DMS153 treated with DMSO at 0.1 percent for 48 hours (cell line): ENCODE data around the gene PSPN.
"Not testable (repeated sequence)": the region's sequence is repeated elsewhere in the genome, so short reads cannot be mapped to it uniquely, and the experiment has no call there.

ENCODE experiments used
- DNase-seq: peaks from one replicate; lab custom pipeline; 2025; ENCODE audit not compliant: unreplicated experiment; lab: John Stamatoyannopoulos, UW

PSPN gene

DNA sequence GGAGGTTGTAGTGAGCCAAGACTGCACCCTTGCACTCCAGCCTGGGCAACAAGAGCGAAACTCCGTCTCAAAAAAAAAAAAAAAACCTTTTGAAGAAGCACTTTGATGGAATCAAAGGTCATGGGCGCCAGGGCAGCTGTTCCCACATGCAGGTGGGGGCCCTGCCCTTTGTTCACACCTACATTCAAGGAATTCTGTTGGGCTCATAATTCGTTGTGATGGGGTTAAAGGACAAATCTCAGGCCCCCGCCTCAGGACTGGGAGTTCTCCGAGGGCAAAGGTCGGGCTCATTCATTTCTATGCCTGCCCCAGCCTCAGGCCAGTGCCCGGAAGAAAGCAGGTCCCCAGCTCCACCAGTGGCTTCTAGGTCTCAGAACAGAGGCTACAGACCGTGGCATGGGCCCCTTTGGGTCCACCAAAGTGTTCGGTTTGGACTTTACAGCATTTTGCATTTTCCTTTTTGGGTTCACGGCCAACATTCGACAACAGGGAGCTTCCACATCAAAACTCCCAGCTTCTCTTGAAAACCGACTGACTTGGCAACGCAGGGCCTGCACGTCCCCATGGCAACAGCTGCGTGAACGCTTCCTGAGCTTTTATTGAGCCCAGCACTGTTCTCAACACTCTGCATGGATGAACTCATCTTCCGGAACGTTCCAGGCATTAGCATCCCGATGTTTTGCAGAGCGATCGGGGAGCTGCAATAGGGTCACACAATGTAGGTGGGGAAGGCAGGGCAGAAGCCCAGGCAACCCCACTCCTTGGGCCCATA lies 27.3 kb upstream of the PSPN start:
- no peak for DNase-seq

DNA sequence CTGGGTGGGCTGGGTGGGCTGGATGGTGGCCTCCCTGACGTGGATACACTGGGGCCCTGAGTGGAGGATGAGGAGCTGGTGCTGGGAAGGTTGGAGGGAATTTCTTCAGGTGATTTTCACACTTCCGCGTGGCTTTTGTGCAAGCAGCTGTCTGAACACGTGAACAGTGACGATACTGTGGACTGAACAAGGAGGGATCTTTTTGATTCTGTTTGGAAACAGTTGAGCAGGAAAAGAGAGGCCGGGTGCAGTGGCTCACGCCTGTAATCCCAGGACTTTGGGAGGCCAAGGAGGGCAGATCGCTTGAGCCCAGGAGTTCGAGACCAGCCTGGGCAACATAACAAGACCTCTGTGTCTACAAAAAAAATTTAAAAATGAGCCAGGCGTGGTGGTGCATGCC lies 26.3 kb upstream of the PSPN start:
- DNase-seq: no peak

- not testable (repeated sequence) for DNase-seq
Observed at GRCh38 chr19:6400062-6400944, 24.6 kb upstream of the PSPN start.

- DNase-seq: no peak
Observed at GRCh38 chr19:6396305-6396704, 20.6 kb upstream of the PSPN start.

GRCh38 chr19:6394831-6395230 lies 19.1 kb upstream of the PSPN start:
- DNase-seq: no peak

GRCh38 chr19:6393983-6394412 lies 18.3 kb upstream of the PSPN start:
- no peak for DNase-seq

DNA sequence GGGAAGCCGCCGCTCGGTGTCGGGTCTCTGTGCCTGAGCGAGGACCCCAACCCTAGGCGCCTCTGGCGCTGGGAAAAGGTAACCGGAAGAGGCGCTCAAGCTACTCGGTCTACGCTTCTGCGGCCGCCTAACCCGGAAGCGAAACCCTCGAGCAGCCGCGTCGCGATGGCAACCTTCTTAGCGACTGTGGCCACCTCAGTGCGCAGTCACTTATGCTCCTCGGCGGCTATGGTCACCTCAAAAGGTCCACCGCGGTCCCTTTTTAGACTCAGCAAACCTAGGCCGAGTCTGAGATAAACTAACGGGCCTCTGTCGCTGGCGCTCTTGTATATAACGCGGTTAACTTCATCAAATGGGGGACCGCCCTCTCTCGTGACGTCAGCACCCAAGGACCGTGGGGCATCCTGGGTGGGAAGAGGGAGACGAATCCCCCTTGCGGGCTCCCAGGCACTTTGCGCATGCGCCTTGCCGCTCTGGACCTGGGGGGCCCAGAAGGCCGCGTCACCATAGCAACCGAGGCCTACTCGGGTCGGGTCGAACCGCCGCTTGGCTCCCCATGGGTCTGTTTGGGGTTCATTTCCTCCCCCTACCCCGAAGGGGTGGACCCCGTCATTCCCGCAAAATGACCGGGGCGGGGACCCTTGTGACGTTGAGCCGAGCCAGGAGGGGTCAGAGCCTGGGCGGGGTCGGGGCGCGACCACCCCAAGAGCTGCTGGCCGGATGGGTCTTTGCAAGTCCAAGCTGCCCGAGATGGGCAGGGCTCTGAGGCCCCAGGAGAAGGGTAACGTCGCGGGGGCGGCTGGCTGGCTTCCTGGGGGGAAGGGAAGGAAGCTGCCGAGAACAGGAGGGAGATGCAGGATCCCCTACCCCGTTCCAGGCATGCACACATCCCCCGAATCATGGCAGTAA lies 17.6 kb upstream of the PSPN start, which contains the start of gene GTF2F1:
TSS of gene GTF2F1 (minus strand) at position 91 of the 909 bp plus-strand sequence. CDS start 169 bp downstream, outside the sequence.
- peak; percentile 88 for DNase-seq

DNA sequence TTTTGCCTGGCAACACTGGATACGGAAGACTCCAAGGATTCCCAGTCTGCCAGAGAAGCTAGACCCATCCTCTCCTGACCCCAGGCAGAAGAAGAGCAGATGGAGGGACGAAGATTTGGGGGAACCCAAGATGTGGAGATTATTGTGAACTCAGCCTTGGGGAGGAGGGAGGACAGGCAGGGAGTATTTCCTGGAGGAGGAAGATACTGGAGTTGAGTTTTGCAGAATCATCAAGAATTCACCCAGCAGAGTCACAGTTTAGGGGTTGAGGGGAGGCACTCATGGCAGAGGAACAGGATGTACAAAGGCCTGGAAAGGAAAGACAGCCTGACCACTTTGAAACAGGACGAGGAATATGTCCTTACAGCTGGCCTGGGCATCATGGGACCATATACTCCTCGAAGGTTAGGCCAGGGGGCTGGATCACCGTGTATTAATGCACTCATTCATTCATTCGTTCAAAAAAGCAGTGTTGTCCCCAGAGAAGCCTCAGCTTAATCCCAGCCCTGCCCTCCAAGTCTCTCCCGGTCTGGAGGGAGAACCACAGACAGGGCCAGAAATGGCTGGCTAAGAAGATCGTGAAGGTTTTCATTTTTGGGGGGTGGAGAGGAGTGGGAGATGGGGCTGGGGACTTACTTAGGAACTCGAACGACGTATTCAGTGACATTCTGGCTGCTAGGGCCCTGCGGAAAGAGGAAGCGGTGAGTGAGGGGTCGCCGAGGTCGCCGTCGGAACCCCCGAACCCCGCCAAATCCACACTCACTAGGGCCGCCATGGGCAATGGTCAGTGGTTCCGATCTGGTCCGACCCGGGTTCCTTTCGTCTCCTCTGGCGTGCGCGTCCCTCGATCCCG lies 16.7 kb upstream of the PSPN start:
- no peak for DNase-seq

GRCh38 chr19:6387372-6387771 lies 11.6 kb upstream of the PSPN start:
- DNase-seq: no peak

DNA sequence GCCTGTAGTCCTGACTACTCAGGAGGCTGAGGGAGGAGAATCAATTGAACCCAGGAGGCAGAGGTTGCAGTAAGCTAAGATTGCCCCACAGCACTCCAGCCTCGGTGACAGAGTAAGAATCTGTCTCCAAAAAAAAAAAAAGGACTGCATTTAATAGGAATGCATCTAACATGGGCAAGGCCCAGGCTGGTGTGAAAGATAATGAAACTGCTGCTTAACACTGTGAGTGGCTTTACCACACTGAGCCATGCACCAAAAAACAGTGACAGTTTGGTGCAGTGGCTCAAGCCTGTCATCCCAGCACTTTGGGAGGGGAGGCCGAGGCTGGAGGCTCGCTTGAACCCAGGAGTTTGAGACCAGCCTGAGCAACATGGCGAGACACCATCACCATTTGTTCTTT lies 8.6 kb upstream of the PSPN start:
- no peak for DNase-seq

GRCh38 chr19:6383188-6383587 lies 7.5 kb upstream of the PSPN start:
- DNase-seq: no peak

DNA sequence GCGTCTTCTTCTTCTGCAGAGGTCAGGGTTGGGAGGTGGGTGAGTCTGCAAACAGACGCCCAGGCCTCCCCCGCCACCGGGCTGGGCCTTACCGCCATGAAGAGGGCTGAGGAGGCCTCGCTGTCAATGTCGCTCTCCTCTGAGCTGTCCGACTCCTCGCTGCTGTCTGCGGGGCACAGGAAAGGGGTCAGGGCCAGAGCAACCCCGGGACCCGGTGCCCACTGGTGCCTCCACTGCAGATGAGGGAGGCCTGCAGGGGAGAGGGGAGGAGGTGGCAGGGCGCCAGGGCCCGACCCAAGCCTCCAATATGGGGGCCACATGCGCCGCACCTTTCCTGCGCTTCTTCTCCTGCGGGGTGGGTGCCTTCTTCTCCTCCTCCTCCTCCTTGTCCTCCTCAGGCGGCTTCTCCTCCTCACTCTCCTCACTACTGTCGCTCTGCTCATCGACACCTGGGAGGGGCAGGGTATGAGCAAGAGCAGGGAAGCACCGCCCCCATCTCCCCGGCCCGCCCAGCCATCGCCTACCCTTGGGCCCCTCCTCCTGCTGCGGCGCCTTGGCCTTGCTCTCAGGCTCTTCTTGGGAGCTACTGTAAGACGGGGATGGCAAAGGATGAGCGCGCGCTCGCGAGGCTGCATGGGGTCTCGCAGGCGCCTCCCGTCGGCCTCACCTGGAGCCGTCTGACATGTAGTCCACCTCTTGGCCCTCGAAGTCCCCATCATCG lies 5.5 kb upstream of the PSPN start:
- no peak for DNase-seq

- no peak for DNase-seq
Observed at GRCh38 chr19:6379744-6380143, 4.0 kb upstream of the PSPN start.

DNA sequence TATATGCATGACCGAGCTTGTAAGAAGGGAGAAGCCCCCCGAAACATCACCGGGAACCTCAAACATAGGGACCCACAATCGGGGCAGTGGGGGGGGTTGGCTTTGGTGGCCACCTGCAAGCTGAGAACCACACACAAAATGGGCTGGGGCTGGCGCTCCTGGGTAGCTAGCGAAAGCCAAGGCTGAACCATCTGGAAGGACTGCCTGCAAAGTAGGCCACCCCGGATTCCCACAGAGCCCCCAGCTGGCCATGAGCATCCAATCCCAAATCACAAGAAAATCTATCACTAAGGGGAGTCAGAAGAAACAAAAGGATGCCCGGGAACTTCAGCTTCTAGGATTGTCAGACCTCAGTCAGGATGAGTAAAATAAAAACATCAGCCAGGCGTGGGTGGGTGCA lies 2.8 kb upstream of the PSPN start:
- no peak for DNase-seq

DNA sequence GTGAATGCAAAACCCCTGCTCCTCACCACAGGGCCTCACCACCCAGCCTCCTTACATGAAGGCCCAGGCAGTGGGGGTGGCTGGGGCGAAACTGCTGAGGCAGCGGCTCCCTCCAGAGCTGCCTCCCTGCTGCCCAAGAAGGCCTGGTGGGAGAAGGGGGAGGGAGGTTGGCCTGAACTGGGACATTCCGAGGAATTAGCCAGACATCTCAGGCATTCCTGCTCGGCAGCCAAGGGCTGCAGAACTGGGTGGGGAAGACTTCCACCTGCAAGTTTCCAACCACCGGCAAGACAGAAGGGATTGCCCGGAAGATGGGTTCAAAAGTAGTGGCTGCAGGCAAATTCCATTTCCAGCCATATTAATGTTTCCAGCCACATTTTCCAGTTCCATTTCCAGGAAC lies 2.3 kb upstream of the PSPN start:
- DNase-seq: no peak

GRCh38 chr19:6376512-6377190 lies 918 bp upstream of the PSPN start:
- DNase-seq: no peak

DNA sequence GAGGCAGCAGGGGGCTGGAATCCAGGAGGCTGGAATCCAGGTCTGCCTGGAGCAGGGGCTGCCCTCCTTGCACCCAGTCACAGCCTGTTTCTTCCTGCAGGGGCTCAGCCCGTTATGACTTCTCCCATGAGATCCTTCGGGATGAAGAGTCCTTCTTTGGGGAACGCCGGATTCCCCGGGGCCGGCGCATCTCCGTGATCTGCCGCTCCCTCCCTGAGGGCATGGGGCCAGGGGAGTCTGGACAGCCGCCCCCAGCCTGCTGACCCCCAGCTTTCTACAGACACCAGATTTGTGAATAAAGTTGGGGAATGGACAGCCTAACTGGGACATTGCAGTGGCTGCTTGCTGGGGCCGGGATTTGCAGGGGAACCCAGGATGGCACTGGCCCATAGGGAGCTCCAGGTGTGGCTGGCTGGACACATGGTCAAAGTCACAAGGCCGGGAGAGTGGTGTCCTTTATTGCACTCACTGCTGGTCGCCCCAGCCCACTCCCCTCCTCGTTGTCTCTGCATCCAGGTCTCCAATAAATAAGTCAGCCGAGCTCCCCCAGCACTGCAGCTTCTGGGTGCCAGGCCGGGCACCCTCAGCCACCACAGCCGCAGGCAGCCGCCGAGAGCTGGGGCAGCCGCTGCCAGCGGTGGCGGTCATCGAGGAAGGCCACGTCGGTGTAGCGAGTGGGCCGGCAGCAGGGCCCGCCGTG lies 872 bp downstream of the PSPN start:
- no peak for DNase-seq

DNA sequence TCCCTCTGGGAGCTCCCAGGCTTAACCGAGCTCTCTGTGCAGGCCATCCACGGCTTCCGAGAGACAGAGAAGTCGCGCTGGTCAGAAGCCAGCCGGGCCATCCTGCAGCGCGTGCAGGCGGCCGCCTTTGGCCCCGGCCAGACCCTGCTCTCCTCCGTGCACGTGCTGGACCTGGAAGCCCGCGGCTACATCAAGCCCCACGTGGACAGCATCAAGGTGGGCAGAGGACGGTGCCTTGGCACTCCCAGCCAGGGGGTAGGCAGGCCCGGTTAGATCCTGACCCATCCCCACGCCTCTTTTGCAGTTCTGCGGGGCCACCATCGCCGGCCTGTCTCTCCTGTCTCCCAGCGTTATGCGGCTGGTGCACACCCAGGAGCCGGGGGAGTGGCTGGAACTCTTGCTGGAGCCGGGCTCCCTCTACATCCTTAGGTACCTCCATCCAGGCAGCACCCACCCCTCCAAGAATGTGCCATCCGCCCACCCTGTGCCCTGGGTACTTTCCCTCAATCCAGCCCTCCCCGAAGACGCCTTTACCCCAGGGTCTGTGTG lies 1.5 kb downstream of the PSPN start:
- DNase-seq: no peak
